Activated CD4-positive, alpha-beta memory T cell treated with anti-CD3 and anti-CD28 coated beads, Interleukin-2, amount 10 ng/mL, durations not matched to agents 7 days and 5 days (primary cell): ENCODE results near the gene CIAO2A. TPM values are rescaled to one million over a fixed set of nuclear protein-coding genes. Genes with fewer than 3 reads are reported as not detected.
"Not testable (repeated sequence)": the region's sequence is repeated elsewhere in the genome, so short reads cannot be mapped to it uniquely, and the experiment has no call there.

Experiments used
- CTCF ChIA-PET: fragments of 350-600 bp; sonication (Branson Sonifier 250); formaldehyde crosslinking; loops from one replicate; lab custom pipeline; 2021; ENCODE audit warnings: antibody characterized with exemption, inconsistent platforms; lab: Charles Lee
- POLR2A ChIA-PET: fragments of 350-600 bp; sonication (Branson Sonifier 250); formaldehyde crosslinking; loops from one replicate; lab custom pipeline; 2021; ENCODE audit warnings: antibody characterized with exemption; lab: Charles Lee
- DNase-seq: peaks from one replicate; pipeline ENCODE4 v3.0.0-alpha.2; 2020
- H3K27ac Mint-ChIP-seq: one replicate; pipeline ENCODE4 v1.8.0; 2021; ENCODE audit warnings: mild to moderate bottlenecking, mixed read lengths
- H3K27me3 Mint-ChIP-seq: one replicate; pipeline ENCODE4 v1.8.0; 2021; ENCODE audit warnings: mixed read lengths
- H3K36me3 Mint-ChIP-seq: one replicate; pipeline ENCODE4 v1.8.0; 2021; ENCODE audit warnings: low read depth, mixed read lengths
- H3K4me1 Mint-ChIP-seq: one replicate; pipeline ENCODE4 v1.8.0; 2021; ENCODE audit warnings: mixed read lengths
- H3K4me3 Mint-ChIP-seq: one replicate; pipeline ENCODE4 v1.8.0; 2021; ENCODE audit warnings: mild to moderate bottlenecking, mixed read lengths
- H3K9me3 Mint-ChIP-seq: one replicate; pipeline ENCODE4 v1.8.0; 2021; ENCODE audit warnings: mixed read lengths
- total RNA-seq, 2 experiments: library from RNA; stranded (reverse); gene quantifications; one replicate each; pipeline ENCODE4 v1.2.3, GENCODE V29; 2021

Gene CIAO2A
- total RNA-seq, 2 experiments from 2014 or later: 74.4 to 85.0 TPM

GRCh38 chr15:64110108-64110701, 16.6 kb upstream of the CIAO2A start:
- DNase-seq, H3K27me3 Mint-ChIP-seq, H3K4me3 Mint-ChIP-seq, H3K9me3 Mint-ChIP-seq: not testable (repeated sequence)
- peaks cover 34% of the 10 kb centered on the region for H3K4me1 Mint-ChIP-seq
- peak overlapping the region; percentile 53 for H3K27ac Mint-ChIP-seq
- peaks cover 33% of the 10 kb centered on the region for H3K36me3 Mint-ChIP-seq
- ChIA-PET POLR2A (interaction anchor here (0.7 to 2.9 kb wide), 8 partner anchors 9 to 45 kb away, joined by 3 to 10 read pairs (median 3); partner anchors contain the start of genes CIAO2A and SNX1), CTCF (interaction anchor here (1.5 to 2.5 kb wide), 2 partner anchors 16 to 500 kb away, joined by 5 to 7 read pairs; partner anchors contain the start of gene CIAO2A)

- CTCF ChIA-PET: no interaction called here
- peaks cover 11% of the 10 kb centered on the region for H3K36me3 Mint-ChIP-seq
- no peaks in the 10 kb centered on the region for H3K9me3 Mint-ChIP-seq
- no peak overlapping the region for H3K4me3 Mint-ChIP-seq
- no peak for DNase-seq
- H3K4me1 Mint-ChIP-seq: peaks cover 35% of the 10 kb centered on the region
- H3K27ac Mint-ChIP-seq: no peak overlapping the region
- H3K27me3 Mint-ChIP-seq: no peaks in the 10 kb centered on the region
- POLR2A ChIA-PET: no interaction called here
These were observed 13.7 kb upstream of the CIAO2A start for GRCh38 chr15:64107337-64107736.

GRCh38 chr15:64105113-64105704, 11.6 kb upstream of the CIAO2A start:
- ChIA-PET CTCF (interaction anchor here (0.7 kb wide), 1 partner anchor 196 kb away, joined by 3 read pairs; no protein-coding TSS in a partner anchor), POLR2A (interaction anchor here (0.8 kb wide), 1 partner anchor 8 kb away, joined by 3 read pairs; no protein-coding TSS in a partner anchor)
- Mint-ChIP-seq H3K27me3 (no peaks in the 10 kb centered on the region), H3K4me1 (peaks cover 21% of the 10 kb centered on the region), H3K36me3 (peaks cover 15% of the 10 kb centered on the region), H3K9me3 (no peaks in the 10 kb centered on the region), H3K27ac (no peak overlapping the region), H3K4me3 (no peak overlapping the region)
- no peak for DNase-seq

- Mint-ChIP-seq H3K4me1 (peaks cover 31% of the 10 kb centered on the region), H3K9me3 (no peaks in the 10 kb centered on the region), H3K4me3 (no peak overlapping the region), H3K36me3 (peaks cover 22% of the 10 kb centered on the region), H3K27me3 (no peaks in the 10 kb centered on the region), H3K27ac (no peak overlapping the region)
- no peak for DNase-seq
- CTCF ChIA-PET: interaction anchor here (0.5 to 1.2 kb wide), 4 partner anchors 35 to 371 kb away, joined by 3 to 4 read pairs (median 3); no protein-coding TSS in a partner anchor
- POLR2A ChIA-PET: interaction anchor here (1.5 kb wide), 1 partner anchor 9 kb away, joined by 3 read pairs; the partner anchor contains the start of gene CIAO2A
These were observed 8.9 kb upstream of the CIAO2A start for GRCh38 chr15:64102497-64102896.

- H3K27me3 Mint-ChIP-seq: no peaks in the 10 kb centered on the region
- no peak overlapping the region for H3K27ac Mint-ChIP-seq
- H3K9me3 Mint-ChIP-seq: no peaks in the 10 kb centered on the region
- ChIA-PET POLR2A (interaction anchor here (1.5 kb wide), 1 partner anchor 8 kb away, joined by 3 read pairs; the partner anchor contains the start of gene CIAO2A), CTCF (no interaction called here)
- peaks cover 18% of the 10 kb centered on the region for H3K36me3 Mint-ChIP-seq
- H3K4me1 Mint-ChIP-seq: peaks cover 43% of the 10 kb centered on the region
- H3K4me3 Mint-ChIP-seq: no peak overlapping the region
- no peak for DNase-seq
These were observed 7.3 kb upstream of the CIAO2A start for GRCh38 chr15:64100958-64101357.

GRCh38 chr15:64099379-64099778, 5.7 kb upstream of the CIAO2A start:
- no peaks in the 10 kb centered on the region for H3K9me3 Mint-ChIP-seq
- H3K27me3 Mint-ChIP-seq: no peaks in the 10 kb centered on the region
- H3K4me1 Mint-ChIP-seq: peaks cover 59% of the 10 kb centered on the region
- DNase-seq: no peak
- peaks cover 18% of the 10 kb centered on the region for H3K36me3 Mint-ChIP-seq
- no peak overlapping the region for H3K27ac Mint-ChIP-seq
- POLR2A ChIA-PET: no interaction called here
- CTCF ChIA-PET: interaction anchor here (0.8 to 2.9 kb wide), 3 partner anchors 50 to 347 kb away, joined by 3 to 11 read pairs (median 8); no protein-coding TSS in a partner anchor
- H3K4me3 Mint-ChIP-seq: no peak overlapping the region

- peaks cover 69% of the 10 kb centered on the region for H3K4me1 Mint-ChIP-seq
- no peaks in the 10 kb centered on the region for H3K9me3 Mint-ChIP-seq
- DNase-seq: no peak
- peak overlapping the region; percentile 96 for H3K4me3 Mint-ChIP-seq
- peak overlapping the region; percentile 100 for H3K27ac Mint-ChIP-seq
- POLR2A ChIA-PET: interaction anchor here (0.6 to 2.0 kb wide), 17 partner anchors 8 to 492 kb away, joined by 3 to 11 read pairs (median 4); partner anchors contain the start of genes HERC1, PPIB and SNX22
- H3K27me3 Mint-ChIP-seq: no peaks in the 10 kb centered on the region
- H3K36me3 Mint-ChIP-seq: peaks cover 26% of the 10 kb centered on the region
- CTCF ChIA-PET: interaction anchor here (1.5 to 2.9 kb wide), 3 partner anchors 48 to 57 kb away, joined by 3 to 11 read pairs (median 4); no protein-coding TSS in a partner anchor
These were observed 3.2 kb upstream of the CIAO2A start for GRCh38 chr15:64096668-64097384.

- ChIA-PET POLR2A (interaction anchor here (0.6 to 2.0 kb wide), 15 partner anchors 14 to 491 kb away, joined by 3 to 11 read pairs (median 4); partner anchors contain the start of genes HERC1 and PPIB), CTCF (interaction anchor here (0.7 to 1.6 kb wide), 6 partner anchors 8 to 58 kb away, joined by 3 to 4 read pairs (median 3); partner anchors contain the start of gene DAPK2)
- H3K27ac Mint-ChIP-seq: peak within 1 kb of the TSS; percentile 100
- peak; percentile 98 for DNase-seq
- peaks cover 66% of the 10 kb centered on the region for H3K4me1 Mint-ChIP-seq
- H3K4me3 Mint-ChIP-seq: peak within 1 kb of the TSS; percentile 96
- no peaks in the 10 kb centered on the region for H3K9me3 Mint-ChIP-seq
- peaks cover 21% of the 10 kb centered on the region for H3K36me3 Mint-ChIP-seq
- no peaks in the 10 kb centered on the region for H3K27me3 Mint-ChIP-seq
These were observed 2.4 kb upstream of the CIAO2A start, which contains the start of gene SNX1 for GRCh38 chr15:64095795-64096667. Gene SNX1, plus strand, starts transcription at chr15:64095982. Its CDS starts 32 bp downstream, at chr15:64096014.

GRCh38 chr15:64095431-64095794, 1.8 kb upstream of the CIAO2A start:
- POLR2A ChIA-PET: interaction anchor here (1.1 to 2.0 kb wide), 9 partner anchors 15 to 491 kb away, joined by 3 to 11 read pairs (median 4); partner anchors contain the start of genes HERC1 and PPIB
- Mint-ChIP-seq H3K9me3 (no peaks in the 10 kb centered on the region), H3K4me1 (peaks cover 70% of the 10 kb centered on the region), H3K27ac (peak overlapping the region; percentile 100), H3K4me3 (peak overlapping the region; percentile 96), H3K27me3 (no peaks in the 10 kb centered on the region), H3K36me3 (peaks cover 24% of the 10 kb centered on the region)
- CTCF ChIA-PET: interaction anchor here (0.7 to 1.6 kb wide), 6 partner anchors 9 to 59 kb away, joined by 3 to 4 read pairs (median 3); partner anchors contain the start of gene DAPK2
- no peak for DNase-seq

GRCh38 chr15:64092864-64093626, 593 bp downstream of the CIAO2A start:
- DNase-seq: peak; percentile 57
- CTCF ChIA-PET: interaction anchor here (0.6 to 2.0 kb wide), 21 partner anchors 18 to 606 kb away, joined by 3 to 11 read pairs (median 4); partner anchors contain the start of genes DAPK2, SNX22 and TRIP4
- Mint-ChIP-seq H3K27me3 (no peaks in the 10 kb centered on the region), H3K27ac (peak overlapping the region; percentile 100), H3K9me3 (peaks cover under 1% of the 10 kb centered on the region), H3K4me3 (peak overlapping the region; percentile 96), H3K4me1 (peaks cover 64% of the 10 kb centered on the region), H3K36me3 (peaks cover 36% of the 10 kb centered on the region)
- POLR2A ChIA-PET: interaction anchor here (0.6 to 2.4 kb wide), 36 partner anchors 9 to 936 kb away, joined by 3 to 25 read pairs (median 5); partner anchors contain the start of genes DAPK2, HERC1, PPIB and RPS27L
